GM19324 (cell line): ENCODE results near the gene SIGLEC11.
"Not testable (repeated sequence)": the region's sequence is repeated elsewhere in the genome, so short reads cannot be mapped to it uniquely, and the experiment has no call there.

Experiments used
- ATAC-seq: cut with Tn5 transposase; IDR thresholded peaks from one replicate; pipeline ENCODE4 v1.9.1; 2021; ENCODE audit warnings: mild to moderate bottlenecking, moderate library complexity; ENCODE audit not compliant: unreplicated experiment, low FRiP score

SIGLEC11 gene

GRCh38 chr19:49952906-49953305 lies 8.1 kb downstream of the SIGLEC11 start:
- no peak for ATAC-seq

- no peak for ATAC-seq
These were observed 8.5 kb downstream of the SIGLEC11 start for GRCh38 chr19:49952479-49952836.

- no peak for ATAC-seq
These were observed 9.0 kb downstream of the SIGLEC11 start for GRCh38 chr19:49951806-49952478.

GRCh38 chr19:49950956-49951526 lies 9.9 kb downstream of the SIGLEC11 start:
- no peak for ATAC-seq

GRCh38 chr19:49950590-49950948 lies 10.4 kb downstream of the SIGLEC11 start:
- no peak for ATAC-seq

- no peak for ATAC-seq
These were observed 11.0 kb downstream of the SIGLEC11 start for GRCh38 chr19:49949742-49950589.

- ATAC-seq, result no peak
These were observed 14.6 kb downstream of the SIGLEC11 start for GRCh38 chr19:49946415-49946814.

GRCh38 chr19:49944567-49944966 lies 16.4 kb downstream of the SIGLEC11 start:
- not testable (repeated sequence) for ATAC-seq

- ATAC-seq, result no peak
These were observed 20.5 kb downstream of the SIGLEC11 start for GRCh38 chr19:49940482-49940791.

GRCh38 chr19:49939721-49940481 lies 21.1 kb downstream of the SIGLEC11 start:
- no peak for ATAC-seq

- no peak for ATAC-seq
These were observed 22.3 kb downstream of the SIGLEC11 start for GRCh38 chr19:49938662-49939061.

GRCh38 chr19:49937750-49938381 lies 23.1 kb downstream of the SIGLEC11 start:
- peak; percentile 54 for ATAC-seq

GRCh38 chr19:49936549-49936948 lies 24.4 kb downstream of the SIGLEC11 start:
- no peak for ATAC-seq

GRCh38 chr19:49933643-49934042 lies 27.3 kb downstream of the SIGLEC11 start:
- ATAC-seq, result no peak

GRCh38 chr19:49932731-49933131 lies 28.2 kb downstream of the SIGLEC11 start:
- no peak for ATAC-seq

- no peak for ATAC-seq
These were observed 28.9 kb downstream of the SIGLEC11 start for GRCh38 chr19:49932041-49932451.

- no peak for ATAC-seq
These were observed 29.5 kb downstream of the SIGLEC11 start for GRCh38 chr19:49931293-49932040.

- no peak for ATAC-seq
These were observed 30.4 kb downstream of the SIGLEC11 start for GRCh38 chr19:49930483-49931011.

GRCh38 chr19:49929611-49930482 lies 31.1 kb downstream of the SIGLEC11 start:
- peak; percentile 71 for ATAC-seq
